ENCODE data around the gene IL22RA2. TPM values are rescaled to one million over a fixed set of nuclear protein-coding genes. Genes with fewer than 3 reads are reported as not detected.
A peak's percentile ranks its signal among the peaks of the same experiment; 100 is the strongest.

IL22RA2 gene
- polyA plus RNA-seq, 4 donors, result not detected

DNA sequence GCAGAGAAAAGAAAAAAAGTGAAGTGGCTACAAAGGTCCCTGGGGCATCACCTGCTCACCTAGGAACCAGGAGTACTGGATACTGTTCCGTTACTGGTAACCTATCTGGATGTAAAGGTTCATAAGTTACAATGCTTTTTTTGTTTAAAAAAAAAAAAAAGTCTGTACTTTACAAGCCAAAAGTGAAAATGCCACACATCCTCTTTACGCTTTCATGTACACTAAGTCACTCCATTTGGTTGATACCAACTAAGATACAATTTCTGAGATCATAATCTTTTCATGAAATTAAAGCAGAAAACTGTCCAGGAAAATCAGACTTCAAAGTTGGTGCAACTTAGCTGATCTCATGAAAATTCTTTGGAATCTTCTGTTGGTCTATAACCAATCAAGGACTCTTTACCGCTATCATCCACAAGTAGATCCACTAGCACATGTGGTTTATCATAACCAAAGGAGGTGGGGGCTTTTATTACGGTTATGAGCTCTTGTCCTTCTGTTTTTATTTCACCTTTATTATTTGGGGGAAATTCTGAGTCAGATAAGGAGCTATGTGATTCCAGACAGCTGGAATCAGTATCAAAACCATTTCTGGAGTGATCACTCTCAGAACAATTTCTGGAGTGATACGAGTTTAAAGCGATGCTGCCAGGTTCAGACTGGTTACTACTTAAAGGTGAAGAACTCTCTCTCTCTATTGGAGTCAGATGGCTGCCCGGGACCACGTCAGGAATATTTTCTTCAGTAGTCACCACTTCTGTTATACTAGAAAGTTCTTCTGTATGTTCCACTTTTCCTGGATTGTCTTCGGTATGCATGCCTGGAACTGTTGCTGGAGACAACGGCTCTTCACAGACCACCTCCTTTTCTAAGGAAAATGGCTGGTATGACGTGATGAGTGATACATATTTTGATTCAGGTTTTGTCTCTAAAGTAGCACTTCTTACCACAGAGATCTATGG is 24.5 kb upstream of the IL22RA2 start:
- DNase-seq (ENCODE audit: low read depth in 4 of 4, low spot score in 2 of 4), result no peak

- no peak for DNase-seq (ENCODE audit: low read depth in 4 of 4, low spot score in 2 of 4)
These were observed 20.0 kb upstream of the IL22RA2 start for GRCh38 chr6:137193256-137194070.

GRCh38 chr6:137192821-137193220 is 19.4 kb upstream of the IL22RA2 start:
- no peak for DNase-seq (ENCODE audit: low read depth in 4 of 4, low spot score in 2 of 4)

DNA sequence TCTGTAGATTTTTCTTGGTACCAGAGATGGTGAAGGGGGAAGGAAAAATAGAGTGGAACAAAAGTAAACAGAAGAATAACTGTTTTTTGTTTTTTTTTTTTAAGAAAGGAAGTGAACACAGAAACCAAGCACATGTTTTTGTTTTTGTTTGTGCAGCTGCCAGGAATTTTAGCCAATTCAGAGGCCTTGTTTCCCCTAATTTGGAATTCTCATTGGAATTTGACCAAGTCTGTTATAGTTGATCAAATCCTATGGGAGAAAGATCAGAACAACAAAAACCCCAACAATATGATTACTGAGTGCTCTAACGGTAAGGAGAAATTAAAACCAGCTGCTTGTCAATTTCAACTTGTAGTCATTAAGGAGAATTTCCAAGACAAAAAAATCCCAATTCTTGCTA is 18.2 kb upstream of the IL22RA2 start:
- peak in 2 of 4 donors; percentile 14 to 32 for DNase-seq (ENCODE audit: low read depth in 4 of 4, low spot score in 2 of 4)

- DNase-seq (ENCODE audit: low read depth in 4 of 4, low spot score in 2 of 4), result no peak
These were observed 17.8 kb upstream of the IL22RA2 start for GRCh38 chr6:137191236-137191635.

GRCh38 chr6:137190583-137191094 is 17.2 kb upstream of the IL22RA2 start:
- DNase-seq (ENCODE audit: low read depth in 4 of 4, low spot score in 2 of 4), result no peak

DNA sequence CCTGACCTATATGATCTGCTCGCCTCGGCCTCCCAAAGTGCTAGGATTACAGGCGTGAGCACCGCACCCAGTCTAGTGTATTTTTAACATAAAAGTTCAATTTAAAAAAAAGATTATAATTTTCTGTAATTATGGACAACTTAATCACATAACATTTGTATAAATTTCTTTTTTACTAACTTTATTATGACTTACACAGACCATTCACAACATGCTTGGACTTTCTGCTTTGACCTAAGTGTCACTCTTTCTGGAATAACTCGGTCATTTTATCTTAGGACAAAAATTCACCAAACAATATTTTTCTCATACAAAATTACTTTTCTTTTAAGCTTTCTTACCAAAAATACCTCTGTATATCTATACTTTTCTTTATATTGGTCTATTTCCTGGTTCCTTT is 15.4 kb upstream of the IL22RA2 start:
- no peak for DNase-seq (ENCODE audit: low read depth in 4 of 4, low spot score in 2 of 4)

DNA sequence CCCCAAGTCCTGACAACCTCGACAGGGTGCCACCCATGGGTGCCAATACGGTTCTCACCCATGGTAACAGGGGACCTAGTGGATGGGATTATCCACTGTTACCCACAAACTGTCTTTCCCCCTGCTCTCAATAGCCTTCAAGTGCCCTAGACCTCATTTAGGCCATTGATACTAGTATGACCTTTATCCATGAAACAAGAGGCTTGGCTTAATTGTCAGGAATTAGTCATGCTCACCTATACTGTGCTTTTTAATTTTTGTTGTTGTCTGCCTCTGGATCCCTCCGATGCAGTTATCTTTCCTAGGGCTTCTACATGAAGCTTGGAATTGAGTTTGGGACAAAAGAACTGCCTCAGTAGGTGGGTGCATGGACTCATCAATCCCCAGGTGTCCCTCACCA is 11.8 kb upstream of the IL22RA2 start:
- no peak for DNase-seq (ENCODE audit: low read depth in 4 of 4, low spot score in 2 of 4)

DNA sequence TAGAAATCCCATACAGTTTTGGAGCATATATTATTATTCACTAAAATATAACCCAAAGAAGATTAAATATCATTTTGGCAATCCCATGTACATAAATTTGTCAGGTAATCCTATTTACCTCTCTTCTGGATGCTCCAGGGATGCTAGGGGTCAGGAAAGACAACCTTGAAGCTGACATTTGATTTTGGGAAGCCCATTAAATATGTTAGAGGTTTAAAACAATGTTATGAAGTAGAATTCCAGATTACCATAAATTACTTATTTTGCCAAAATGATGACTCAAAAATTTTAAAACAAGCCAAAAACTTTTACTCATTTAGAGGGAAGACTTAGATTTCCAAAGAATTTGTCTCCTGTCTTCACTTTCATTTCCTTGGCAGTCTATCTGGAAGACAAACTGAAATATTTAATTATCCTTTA is 9.2 kb upstream of the IL22RA2 start:
- no peak for DNase-seq (ENCODE audit: low read depth in 4 of 4, low spot score in 2 of 4)

DNA sequence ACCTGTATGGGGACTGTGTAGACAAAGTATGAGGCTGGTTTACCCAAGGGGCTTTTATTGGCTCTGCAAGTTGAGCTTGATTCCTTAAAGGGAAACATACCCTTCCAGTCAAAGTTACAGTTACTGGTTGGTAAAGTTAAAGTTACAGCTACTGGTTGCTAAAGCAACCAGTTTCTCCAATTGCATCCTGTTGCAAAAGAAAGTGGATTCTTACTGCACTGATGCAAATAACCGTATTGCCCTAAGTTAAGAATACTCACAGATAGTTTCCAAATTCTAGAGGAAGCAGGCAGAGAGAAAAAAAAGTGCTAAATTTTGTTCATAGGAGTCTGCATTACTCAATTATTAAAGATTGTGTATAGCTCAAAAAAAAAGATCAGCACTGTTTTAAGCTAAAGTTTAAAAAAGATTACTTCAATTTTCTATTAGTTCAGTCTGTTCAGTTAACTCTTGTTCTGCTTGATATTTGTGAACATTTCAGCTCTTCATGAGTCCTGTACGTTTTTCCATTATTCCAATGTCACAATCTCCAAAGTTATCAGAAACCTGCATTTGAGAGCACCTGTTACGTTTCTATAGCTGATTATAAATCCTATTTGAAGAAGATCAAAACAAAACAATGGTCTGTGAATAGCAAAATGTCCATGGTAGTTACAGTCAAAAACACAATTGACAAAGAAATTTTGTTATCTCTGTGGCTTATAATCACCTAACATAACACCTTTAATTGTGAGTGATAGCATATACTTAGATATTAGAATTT is 8.6 kb upstream of the IL22RA2 start:
- DNase-seq (ENCODE audit: low read depth in 4 of 4, low spot score in 2 of 4), result no peak

DNA sequence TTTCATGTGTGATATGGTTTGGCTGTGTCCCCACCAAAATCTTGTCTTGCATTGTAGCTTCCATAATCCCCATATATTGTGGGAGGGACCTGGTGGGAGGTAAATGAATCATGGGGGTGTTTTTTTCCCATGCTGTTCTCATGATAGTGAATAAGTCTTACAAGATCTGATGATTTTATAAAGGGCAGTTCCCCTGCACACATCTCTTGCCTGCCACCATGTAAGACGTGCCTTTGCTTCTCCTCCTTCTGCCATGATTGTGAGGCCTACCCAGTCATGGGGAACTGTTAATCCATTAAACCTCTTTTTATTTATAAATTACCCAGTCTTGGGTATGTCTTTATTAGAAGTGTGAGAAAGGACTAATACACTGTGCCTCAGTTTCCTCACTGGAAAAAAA is 4.2 kb upstream of the IL22RA2 start:
- no peak for DNase-seq (ENCODE audit: low read depth in 4 of 4, low spot score in 2 of 4)

DNA sequence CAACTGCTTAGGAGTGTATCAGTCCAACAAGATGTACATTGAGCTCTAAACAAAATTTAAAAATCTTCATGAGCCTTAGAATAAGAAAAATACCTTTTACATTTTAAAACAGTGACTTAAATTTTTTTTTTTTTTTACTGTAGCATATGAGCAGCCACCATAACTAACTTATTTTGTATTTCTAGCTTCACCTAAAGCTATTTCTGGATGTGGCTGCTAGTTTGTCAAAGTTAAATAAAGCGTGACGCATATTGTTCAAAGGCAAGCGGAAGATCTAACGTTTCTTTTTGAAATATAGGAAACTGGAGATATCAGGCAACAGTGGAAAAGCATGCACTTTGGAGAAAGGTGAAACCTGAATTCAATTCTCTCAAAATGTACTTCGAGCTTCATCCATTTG is 3.3 kb upstream of the IL22RA2 start:
- no peak for DNase-seq (ENCODE audit: low read depth in 4 of 4, low spot score in 2 of 4)

GRCh38 chr6:137175868-137176245 is 2.4 kb upstream of the IL22RA2 start:
- no peak for DNase-seq (ENCODE audit: low read depth in 4 of 4, low spot score in 2 of 4)

GRCh38 chr6:137175157-137175867 is 1.9 kb upstream of the IL22RA2 start:
- DNase-seq (ENCODE audit: low read depth in 4 of 4, low spot score in 2 of 4), result no peak

DNA sequence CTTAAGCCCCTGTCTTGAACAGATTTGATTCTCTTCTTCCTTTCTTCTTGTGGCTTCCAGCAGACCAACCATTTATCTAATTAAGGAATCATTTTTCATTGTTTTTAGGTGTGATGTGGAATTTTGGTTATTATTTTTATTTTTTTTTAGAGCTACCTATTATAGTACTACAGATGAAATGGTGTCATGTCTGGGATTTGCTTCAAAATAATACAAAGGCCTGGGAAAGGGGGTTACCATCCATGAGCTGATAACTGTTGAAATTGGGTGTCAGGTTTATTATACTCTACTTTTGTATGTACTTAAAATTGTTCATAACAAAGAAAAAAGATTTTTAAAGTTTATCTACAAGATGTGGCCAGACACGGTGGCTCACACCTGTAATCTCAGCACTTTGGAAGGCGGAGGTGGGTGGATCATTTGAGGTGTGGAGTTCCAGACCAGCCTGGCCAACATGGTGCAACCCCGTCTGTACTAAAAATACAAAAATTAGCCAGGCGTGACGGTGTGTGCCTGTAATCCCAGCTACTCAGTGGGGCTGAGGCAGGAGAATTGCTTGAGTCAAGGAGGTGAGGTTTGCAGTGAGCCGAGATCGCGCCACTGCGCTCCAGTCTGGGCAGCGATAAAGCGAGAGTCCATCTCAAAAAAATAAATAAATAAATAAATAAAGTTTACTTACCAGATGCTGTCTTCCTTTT is 561 bp downstream of the IL22RA2 start:
- DNase-seq (ENCODE audit: low read depth in 4 of 4, low spot score in 2 of 4), result no peak

DNA sequence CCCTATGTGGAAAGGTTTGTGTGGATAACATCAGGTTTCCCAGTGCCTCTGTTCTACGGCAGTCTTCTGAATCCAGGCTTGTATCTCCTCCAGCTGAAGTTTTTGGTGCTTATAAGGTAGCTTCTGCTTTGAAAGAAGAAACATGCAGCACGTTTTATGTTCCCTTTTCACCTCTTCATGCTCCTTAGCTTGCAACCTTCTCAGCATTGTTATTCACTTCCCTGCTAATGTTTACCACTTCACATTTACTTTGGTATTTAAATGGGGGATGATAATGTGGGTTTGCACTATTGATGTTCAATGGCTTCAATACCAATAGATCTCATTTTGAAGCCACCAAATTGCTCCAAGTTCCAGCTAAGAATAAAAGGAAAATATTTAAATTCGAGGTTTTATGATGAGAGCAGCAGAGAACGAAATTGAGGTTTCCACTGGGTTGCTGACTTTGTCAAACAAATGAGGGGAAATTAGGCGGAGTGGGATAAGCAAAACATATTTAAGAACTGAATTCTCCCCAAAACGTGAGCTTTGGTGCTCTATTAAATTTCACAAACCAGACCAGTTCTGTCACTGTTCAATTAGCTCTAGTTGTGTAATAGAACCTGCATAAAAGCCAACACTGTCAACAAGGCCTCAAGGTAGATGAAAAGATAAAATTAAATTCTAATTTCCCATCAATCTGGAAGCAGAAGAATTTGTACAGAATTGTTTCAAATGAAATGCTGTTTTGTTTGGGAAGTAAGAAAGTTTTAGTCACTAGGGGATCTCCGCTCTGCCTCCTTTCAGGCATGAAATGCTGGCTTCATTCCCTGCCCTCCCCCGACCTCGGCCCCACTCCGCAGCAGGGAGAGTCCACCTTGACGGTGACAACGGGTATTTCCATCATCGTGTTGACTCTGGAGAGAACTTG is 1.4 kb downstream of the IL22RA2 start:
- DNase-seq (ENCODE audit: low read depth in 4 of 4, low spot score in 2 of 4), result no peak

DNA sequence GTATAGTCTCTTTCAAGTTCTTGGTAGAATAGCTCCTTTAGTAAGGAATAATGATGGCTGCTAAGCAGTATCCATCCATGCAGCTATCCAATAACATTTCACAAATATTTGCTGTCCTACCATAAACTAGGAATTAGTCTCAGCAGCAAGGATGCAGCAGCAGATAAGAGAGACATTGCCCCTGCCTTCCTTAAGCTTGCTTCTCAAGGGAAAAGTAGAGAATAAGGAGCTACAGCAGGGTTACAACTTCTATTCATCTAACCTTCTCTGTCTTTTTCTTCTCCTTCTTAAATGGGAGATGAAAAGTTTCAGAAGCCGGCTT is 2.4 kb downstream of the IL22RA2 start:
- no peak for DNase-seq (ENCODE audit: low read depth in 4 of 4, low spot score in 2 of 4)

- DNase-seq (ENCODE audit: low read depth in 4 of 4, low spot score in 2 of 4), result no peak
These were observed 3.0 kb downstream of the IL22RA2 start for GRCh38 chr6:137170266-137171052.

Data from left renal cortex interstitium (tissue), 4 donors.